Measurements from ENCODE around the gene HS3ST4. TPM values are rescaled to one million over a fixed set of nuclear protein-coding genes. Genes with fewer than 3 reads are reported as not detected.

The HS3ST4 gene
- total RNA-seq, 4 donors from 2014 or later: 0.15 to 4.6 (median 0.37) TPM

DNA sequence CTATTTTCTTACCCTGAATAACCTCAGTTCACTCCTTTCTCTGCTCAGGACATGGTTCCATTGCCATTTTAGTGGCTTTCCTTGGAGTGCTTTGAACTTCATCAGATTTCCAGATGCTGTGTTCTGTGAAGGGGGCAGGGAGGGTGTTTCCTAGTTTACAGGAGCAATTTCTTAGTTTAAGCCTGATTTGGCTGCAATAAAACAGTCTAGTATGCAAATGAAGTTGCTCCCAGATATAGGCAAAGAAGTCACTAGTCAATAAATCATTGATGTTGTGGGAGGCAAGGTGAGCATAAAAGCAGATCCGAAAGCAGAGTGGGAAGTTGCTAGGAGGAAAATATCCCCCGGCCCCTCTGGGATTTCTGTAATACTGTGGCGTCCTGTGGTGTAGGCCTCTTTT lies 202.3 kb downstream of the HS3ST4 start:
- no peaks in the 10 kb centered on the region for H3K36me3 ChIP-seq
- intact Hi-C loops (cut with DNase I): no loop called here
- no peak overlapping the region for H3K27ac ChIP-seq
- H3K27me3 ChIP-seq: peaks cover 0 to 14% (median 0%) of the 10 kb centered on the region in 4 donors
- no peaks in the 10 kb centered on the region for H3K4me1 ChIP-seq
- no peaks in the 10 kb centered on the region for H3K9me3 ChIP-seq
- DNase-seq: no peak
- H3K4me3 ChIP-seq: no peak overlapping the region
- 70 to 88% methylated on average over 3 of the region's 3 CpGs for WGBS, 2 donors
- TF ChIP-seq POLR2A (IDR thresholded peaks at IDR 0.05): no peak
- TF ChIP-seq, protein P1, sequence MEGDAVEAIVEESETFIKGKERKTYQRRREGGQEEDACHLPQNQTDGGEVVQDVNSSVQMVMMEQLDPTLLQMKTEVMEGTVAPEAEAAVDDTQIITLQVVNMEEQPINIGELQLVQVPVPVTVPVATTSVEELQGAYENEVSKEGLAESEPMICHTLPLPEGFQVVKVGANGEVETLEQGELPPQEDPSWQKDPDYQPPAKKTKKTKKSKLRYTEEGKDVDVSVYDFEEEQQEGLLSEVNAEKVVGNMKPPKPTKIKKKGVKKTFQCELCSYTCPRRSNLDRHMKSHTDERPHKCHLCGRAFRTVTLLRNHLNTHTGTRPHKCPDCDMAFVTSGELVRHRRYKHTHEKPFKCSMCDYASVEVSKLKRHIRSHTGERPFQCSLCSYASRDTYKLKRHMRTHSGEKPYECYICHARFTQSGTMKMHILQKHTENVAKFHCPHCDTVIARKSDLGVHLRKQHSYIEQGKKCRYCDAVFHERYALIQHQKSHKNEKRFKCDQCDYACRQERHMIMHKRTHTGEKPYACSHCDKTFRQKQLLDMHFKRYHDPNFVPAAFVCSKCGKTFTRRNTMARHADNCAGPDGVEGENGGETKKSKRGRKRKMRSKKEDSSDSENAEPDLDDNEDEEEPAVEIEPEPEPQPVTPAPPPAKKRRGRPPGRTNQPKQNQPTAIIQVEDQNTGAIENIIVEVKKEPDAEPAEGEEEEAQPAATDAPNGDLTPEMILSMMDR (IDR thresholded peaks at IDR 0.05): no peak

DNA sequence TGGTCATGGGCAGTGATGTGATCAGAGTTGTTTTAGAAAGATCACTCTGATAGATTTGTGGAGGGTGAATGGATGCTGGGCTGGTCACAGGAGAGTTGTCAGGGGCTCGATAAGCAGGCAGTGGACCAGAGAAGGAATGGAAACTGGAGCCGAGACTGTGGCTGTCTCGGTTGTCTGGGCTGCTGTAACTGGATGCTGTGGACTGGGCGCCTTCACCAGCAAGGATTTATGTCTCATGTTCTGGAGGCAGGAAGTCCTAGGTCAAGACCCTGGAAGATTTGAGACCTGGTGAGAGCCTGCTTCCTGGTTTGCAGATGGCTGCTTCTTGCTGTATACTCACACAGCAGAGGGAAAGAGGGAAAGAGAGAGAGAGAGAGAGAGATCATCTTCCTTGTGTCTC lies 203.6 kb downstream of the HS3ST4 start:
- no peaks in the 10 kb centered on the region for H3K36me3 ChIP-seq
- H3K9me3 ChIP-seq: no peaks in the 10 kb centered on the region
- DNase-seq: no peak
- 32 to 44% methylated on average over 4 of the region's 4 CpGs for WGBS, 2 donors
- no peaks in the 10 kb centered on the region for H3K4me1 ChIP-seq
- TF ChIP-seq, protein P1 (IDR thresholded peaks at IDR 0.05): no peak
- no peak for TF ChIP-seq POLR2A (IDR thresholded peaks at IDR 0.05)
- no peak overlapping the region for H3K27ac ChIP-seq
- peaks cover 0 to 14% (median 0%) of the 10 kb centered on the region in 4 donors for H3K27me3 ChIP-seq
- no peak overlapping the region for H3K4me3 ChIP-seq
- intact Hi-C loops (cut with DNase I): no loop called here

DNA sequence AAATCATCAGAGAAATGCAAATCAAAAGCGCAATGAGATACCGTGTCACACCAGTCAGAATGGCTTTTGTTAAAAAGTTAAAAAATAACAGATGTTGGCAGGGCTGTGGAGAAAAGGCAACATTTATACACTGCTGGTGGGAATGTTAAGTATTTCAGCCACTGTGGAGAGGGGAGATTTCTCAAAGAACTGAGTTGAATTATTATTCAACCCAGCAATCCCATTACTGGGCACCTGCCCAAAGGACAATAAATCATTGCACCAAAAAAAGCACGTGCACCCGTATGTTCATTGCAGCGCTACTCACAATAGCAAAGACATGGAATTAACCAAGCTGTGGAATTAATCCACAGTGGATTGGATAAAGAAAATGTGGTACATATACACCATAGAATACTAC lies 204.7 kb downstream of the HS3ST4 start:
- no peak for DNase-seq
- intact Hi-C loops (cut with DNase I): no loop called here
- Histone ChIP-seq H3K27me3 (peaks cover 0 to 14% (median 0%) of the 10 kb centered on the region in 4 donors), H3K4me3 (no peak overlapping the region), H3K27ac (no peak overlapping the region), H3K9me3 (no peaks in the 10 kb centered on the region), H3K4me1 (no peaks in the 10 kb centered on the region), H3K36me3 (no peaks in the 10 kb centered on the region)
- WGBS, 2 donors: 29 to 58% methylated on average over 5 of the region's 5 CpGs
- TF ChIP-seq, protein P1 (IDR thresholded peaks at IDR 0.05): no peak
- no peak for TF ChIP-seq POLR2A (IDR thresholded peaks at IDR 0.05)

DNA sequence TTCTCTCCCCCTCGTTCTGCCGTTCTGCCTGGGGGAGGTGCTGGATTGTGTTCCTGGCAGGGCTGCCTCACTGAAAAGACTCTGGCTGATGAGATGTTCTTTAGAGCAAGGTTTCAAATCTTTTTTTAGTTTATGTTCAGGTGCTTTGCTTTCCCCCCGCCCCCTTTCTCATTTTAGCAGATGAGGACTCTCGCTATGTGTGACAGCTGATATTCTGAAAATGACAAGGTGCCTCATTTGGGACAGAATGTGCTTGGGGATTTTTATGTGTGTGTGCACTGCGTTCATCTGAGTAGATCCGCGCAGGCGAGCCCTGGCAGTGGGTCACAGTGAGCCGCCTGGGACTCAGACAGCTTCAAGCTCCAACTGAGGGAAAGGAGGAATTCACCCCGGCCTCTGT lies 205.9 kb downstream of the HS3ST4 start:
- H3K36me3 ChIP-seq: no peaks in the 10 kb centered on the region
- H3K4me3 ChIP-seq: no peak overlapping the region
- no peak overlapping the region for H3K27ac ChIP-seq
- no peaks in the 10 kb centered on the region for H3K9me3 ChIP-seq
- H3K27me3 ChIP-seq: peaks cover 0 to 14% (median 0%) of the 10 kb centered on the region in 4 donors
- TF ChIP-seq, protein P1 (IDR thresholded peaks at IDR 0.05): no peak
- no peak for TF ChIP-seq POLR2A (IDR thresholded peaks at IDR 0.05)
- 65 to 69% methylated on average over 10 of the region's 10 CpGs for WGBS, 2 donors
- DNase-seq: no peak
- no peaks in the 10 kb centered on the region for H3K4me1 ChIP-seq
- intact Hi-C loops (cut with DNase I): no loop called here

DNA sequence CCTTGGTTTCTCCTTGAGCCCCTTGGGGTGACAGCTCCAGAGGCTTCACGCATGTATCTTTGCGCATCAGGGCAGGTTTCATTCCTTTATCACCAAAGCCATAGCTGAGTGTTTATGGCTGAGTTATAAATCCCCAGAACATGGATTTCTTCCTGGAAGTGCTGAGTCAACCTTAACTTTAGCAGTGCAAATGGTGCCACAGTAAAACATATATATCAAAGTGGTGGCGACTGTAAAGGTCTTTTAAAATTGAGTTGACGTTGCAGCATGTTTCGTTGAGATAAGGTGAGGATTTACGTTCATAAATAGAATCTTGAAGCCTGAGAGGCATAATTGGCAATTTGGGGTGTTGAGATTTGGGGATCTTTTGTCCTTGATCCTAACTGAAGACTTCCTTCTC lies 214.1 kb downstream of the HS3ST4 start:
- WGBS, 2 donors: 73 to 83% methylated on average over 5 to 6 of the region's 6 CpGs
- Histone ChIP-seq H3K4me1 (no peaks in the 10 kb centered on the region), H3K36me3 (no peaks in the 10 kb centered on the region), H3K27me3 (no peaks in the 10 kb centered on the region), H3K9me3 (no peaks in the 10 kb centered on the region), H3K27ac (no peak overlapping the region), H3K4me3 (no peak overlapping the region)
- intact Hi-C loops (cut with DNase I): no loop called here
- DNase-seq: no peak
- TF ChIP-seq POLR2A (IDR thresholded peaks at IDR 0.05): no peak
- TF ChIP-seq, protein P1 (IDR thresholded peaks at IDR 0.05): no peak

Data from esophagus squamous epithelium (tissue), 5 donors.